Calu3 (cell line): Measurements from ENCODE around the gene DLG2. TPM values are rescaled to one million over a fixed set of nuclear protein-coding genes. Genes with fewer than 3 reads are reported as not detected.

Experiments used
- BruUV-seq: library from RNA; stranded (reverse); fragments of 400-500 nt; replicated peaks from 2 replicates; lab custom pipeline; 2021; lab: Mats Ljungman, UMichigan
- CTCF ChIA-PET: fragments of 300-600 bp; sonication (Branson Sonifier 250); formaldehyde crosslinking; loops from one replicate; lab custom pipeline; 2022; ENCODE audit warnings: antibody characterized with exemption; lab: Charles Lee
- DNase-seq: peaks from one replicate; pipeline ENCODE4 v3.0.0; 2022
- H3K27ac Mint-ChIP-seq: one replicate; pipeline ENCODE4 v1.8.0; 2022; ENCODE audit warnings: mixed read lengths; ENCODE audit not compliant: unreplicated experiment
- H3K27me3 Mint-ChIP-seq: one replicate; pipeline ENCODE4 v1.8.0; 2022; ENCODE audit warnings: mixed read lengths; ENCODE audit not compliant: unreplicated experiment
- H3K36me3 Mint-ChIP-seq: one replicate; pipeline ENCODE4 v1.8.0; 2022; ENCODE audit warnings: mild to moderate bottlenecking, moderate library complexity, mixed read lengths; ENCODE audit not compliant: insufficient read depth, unreplicated experiment
- H3K4me1 Mint-ChIP-seq: one replicate; pipeline ENCODE4 v1.8.0; 2022; ENCODE audit warnings: mild to moderate bottlenecking, low read depth, mixed read lengths; ENCODE audit not compliant: unreplicated experiment
- H3K4me3 Mint-ChIP-seq: one replicate; pipeline ENCODE4 v1.8.0; 2022; ENCODE audit warnings: mild to moderate bottlenecking, low read depth, moderate library complexity, mixed read lengths; ENCODE audit not compliant: unreplicated experiment
- H3K9me3 Mint-ChIP-seq: one replicate; pipeline ENCODE4 v1.8.0; 2022; ENCODE audit warnings: low read depth, mixed read lengths; ENCODE audit not compliant: unreplicated experiment
- CTCF ChIP-seq: fragments of 200-600 bp; IDR thresholded peaks from one replicate; pipeline ENCODE4 v1.8.0; 2022; ENCODE audit warnings: antibody characterized with exemption; ENCODE audit not compliant: unreplicated experiment
- intact Hi-C: fragments of 100-400 bp; cut with micrococcal nuclease; formaldehyde crosslinking; loops from one replicate; pipeline ENCODE4 v1.10.0; 2022; ENCODE audit not compliant: unreplicated experiment
- total RNA-seq: library from RNA; stranded (reverse); gene quantifications from 2 replicates; pipeline ENCODE4 v1.2.3, GENCODE V29; 2022

DLG2 gene
- total RNA-seq, 1 experiment from 2014 or later: 0.71 TPM

GRCh38 chr11:84249344-84250135 is 1377.6 kb downstream of the DLG2 start:
- intact Hi-C loops: loop anchor here (10.0 kb wide), 1 partner anchor 965 kb away; the partner anchor contains the start of gene CCDC90B
- Mint-ChIP-seq H3K27me3 (no peaks in the 10 kb centered on the region), H3K27ac (no peak overlapping the region), H3K4me3 (no peak overlapping the region), H3K9me3 (no peaks in the 10 kb centered on the region), H3K4me1 (no peaks in the 10 kb centered on the region), H3K36me3 (no peaks in the 10 kb centered on the region)
- CTCF ChIA-PET: no interaction called here
- TF ChIP-seq CTCF: no peak
- no TSS peak for BruUV-seq
- DNase-seq: no peak

GRCh38 chr11:84247926-84248325 is 1379.2 kb downstream of the DLG2 start:
- no peaks in the 10 kb centered on the region for H3K36me3 Mint-ChIP-seq
- TF ChIP-seq CTCF: no peak
- CTCF ChIA-PET: no interaction called here
- H3K4me1 Mint-ChIP-seq: no peaks in the 10 kb centered on the region
- no peak overlapping the region for H3K27ac Mint-ChIP-seq
- no peaks in the 10 kb centered on the region for H3K9me3 Mint-ChIP-seq
- no peak overlapping the region for H3K4me3 Mint-ChIP-seq
- no peaks in the 10 kb centered on the region for H3K27me3 Mint-ChIP-seq
- DNase-seq: no peak
- no TSS peak for BruUV-seq
- intact Hi-C loops: no loop called here

GRCh38 chr11:84247129-84247528 is 1380.0 kb downstream of the DLG2 start:
- Mint-ChIP-seq H3K9me3 (no peaks in the 10 kb centered on the region), H3K27ac (no peak overlapping the region), H3K4me1 (no peaks in the 10 kb centered on the region), H3K27me3 (no peaks in the 10 kb centered on the region), H3K36me3 (no peaks in the 10 kb centered on the region), H3K4me3 (no peak overlapping the region)
- no peak for DNase-seq
- BruUV-seq: no TSS peak
- no peak for TF ChIP-seq CTCF
- CTCF ChIA-PET: no interaction called here
- intact Hi-C loops: no loop called here

GRCh38 chr11:84243629-84244263 is 1383.4 kb downstream of the DLG2 start:
- DNase-seq: no peak
- intact Hi-C loops: no loop called here
- Mint-ChIP-seq H3K36me3 (no peaks in the 10 kb centered on the region), H3K4me1 (no peaks in the 10 kb centered on the region), H3K27ac (no peak overlapping the region), H3K27me3 (no peaks in the 10 kb centered on the region), H3K4me3 (no peak overlapping the region), H3K9me3 (no peaks in the 10 kb centered on the region)
- no peak for TF ChIP-seq CTCF
- CTCF ChIA-PET: no interaction called here
- no TSS peak for BruUV-seq
